HK-2 (cell line): ENCODE measurements around the gene SLC9A5.

Source experiments
- DNase-seq: peaks from one replicate; pipeline ENCODE4 v3.0.0-alpha.2; 2018; ENCODE audit not compliant: unreplicated experiment

SLC9A5 gene

DNA sequence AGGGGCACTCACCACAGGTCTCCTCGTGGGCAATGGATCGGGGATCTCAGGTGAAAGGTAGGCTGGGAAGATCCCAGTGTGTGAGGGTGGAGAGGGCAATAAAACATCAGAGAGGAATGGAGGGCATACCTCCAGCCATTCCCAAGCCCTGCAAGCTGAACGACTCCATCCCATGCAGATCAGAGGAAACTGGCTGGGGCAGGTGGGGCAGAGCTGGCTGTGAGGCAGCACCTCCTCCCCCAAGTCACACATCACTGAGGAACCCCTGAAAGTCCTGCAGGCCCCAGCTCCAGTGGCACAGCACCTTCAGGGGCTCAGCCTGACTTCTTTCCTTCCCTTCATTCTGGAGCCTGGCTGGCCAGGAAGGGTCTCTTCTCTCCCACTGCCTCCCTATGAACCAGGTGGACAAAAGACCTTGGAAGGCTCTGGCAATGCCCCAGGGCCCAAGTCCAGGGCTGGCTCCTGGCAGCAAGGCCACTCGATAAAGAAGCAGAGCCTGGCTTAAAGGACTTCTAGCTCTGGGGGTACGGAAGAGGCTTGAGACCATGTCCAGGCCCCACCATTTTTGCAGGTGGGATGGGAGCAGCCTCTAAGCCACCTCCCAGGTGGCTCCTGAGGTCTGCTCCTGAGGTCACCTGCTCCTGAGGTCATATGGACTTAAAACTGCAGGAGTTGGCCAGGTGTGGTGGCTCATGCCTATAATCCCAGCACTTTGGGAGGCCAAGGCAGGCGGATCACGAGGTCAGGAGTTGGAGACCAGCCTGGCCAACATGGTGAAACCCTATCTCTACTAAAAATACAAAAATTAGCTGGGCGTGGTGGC is 35.4 kb upstream of the SLC9A5 start:
- no peak for DNase-seq

GRCh38 chr16:67215706-67216105 is 33.1 kb upstream of the SLC9A5 start:
- no peak for DNase-seq

- no peak for DNase-seq
These were observed 31.9 kb upstream of the SLC9A5 start for GRCh38 chr16:67216612-67217490.

- no peak for DNase-seq
These were observed 24.8 kb upstream of the SLC9A5 start for GRCh38 chr16:67223992-67224391.

DNA sequence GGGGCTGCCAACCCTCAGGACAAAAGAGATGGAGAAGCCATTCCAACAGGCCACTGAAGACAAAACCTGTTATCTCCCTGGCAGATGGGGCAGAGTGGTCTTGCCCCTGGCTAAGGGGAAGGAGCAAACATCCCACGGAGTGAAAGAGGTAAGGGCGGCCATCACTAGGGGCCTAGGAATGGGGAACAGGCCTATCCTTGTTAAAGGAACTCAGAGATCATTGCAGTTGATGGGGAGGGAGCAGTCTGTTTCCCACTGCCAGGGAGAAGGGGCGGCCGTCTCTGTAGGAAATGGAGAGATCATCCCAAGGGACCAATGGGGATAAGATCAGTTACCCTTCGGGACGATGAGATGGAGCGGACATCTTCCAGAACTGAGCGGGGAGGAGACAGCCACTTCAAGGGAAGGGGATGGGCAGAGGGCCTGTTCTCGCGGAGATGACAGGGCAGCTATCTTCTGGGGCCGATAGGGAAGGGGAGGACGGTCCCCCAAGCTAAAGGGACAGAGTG is 22.4 kb upstream of the SLC9A5 start:
- DNase-seq = no peak

DNA sequence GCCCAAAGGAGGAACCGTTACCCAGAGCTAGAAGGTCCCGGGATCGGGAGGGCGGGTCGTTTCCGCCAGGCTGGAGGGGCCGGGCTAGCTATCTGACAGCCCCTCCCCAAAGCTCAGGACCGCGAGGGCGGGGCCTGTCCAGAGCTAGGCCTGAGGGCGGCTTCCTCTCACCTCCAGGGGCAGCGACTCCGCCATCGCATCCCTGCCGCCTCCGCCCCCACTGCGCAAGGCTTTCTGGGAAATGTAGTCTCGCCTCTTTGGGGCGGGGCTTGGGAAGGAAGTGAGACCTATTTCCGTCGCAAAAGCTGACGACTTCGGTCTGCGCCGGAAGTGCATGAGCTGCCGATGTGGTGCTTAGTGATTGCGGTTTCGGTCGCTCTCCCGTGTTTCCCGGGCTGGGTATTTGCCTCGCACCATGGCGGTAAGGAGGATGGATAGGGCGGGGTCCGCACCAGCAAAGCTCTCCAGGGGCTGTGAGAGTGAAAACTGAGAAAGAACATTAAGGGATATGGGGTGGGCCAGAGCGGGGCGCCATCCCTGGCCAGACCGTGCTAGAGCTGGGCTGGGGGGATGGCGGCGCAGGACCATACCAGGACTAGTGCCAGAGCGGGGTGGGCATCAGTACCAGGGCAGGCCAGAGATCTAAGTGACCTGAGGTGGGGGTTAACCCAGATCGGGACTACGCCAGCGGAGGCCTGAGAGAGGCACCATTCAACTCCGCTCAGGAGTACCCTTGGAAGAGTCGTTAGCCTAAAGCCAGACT is 21.8 kb upstream of the SLC9A5 start, which contains the start of gene TMEM208:
TSS of gene TMEM208 (plus strand) at position 327 of the 763 bp plus-strand sequence. CDS start at position 416, 89 bp downstream.
- peak; percentile 99 for DNase-seq

- no peak for DNase-seq
These were observed 21.2 kb upstream of the SLC9A5 start for GRCh38 chr16:67227567-67227921.

DNA sequence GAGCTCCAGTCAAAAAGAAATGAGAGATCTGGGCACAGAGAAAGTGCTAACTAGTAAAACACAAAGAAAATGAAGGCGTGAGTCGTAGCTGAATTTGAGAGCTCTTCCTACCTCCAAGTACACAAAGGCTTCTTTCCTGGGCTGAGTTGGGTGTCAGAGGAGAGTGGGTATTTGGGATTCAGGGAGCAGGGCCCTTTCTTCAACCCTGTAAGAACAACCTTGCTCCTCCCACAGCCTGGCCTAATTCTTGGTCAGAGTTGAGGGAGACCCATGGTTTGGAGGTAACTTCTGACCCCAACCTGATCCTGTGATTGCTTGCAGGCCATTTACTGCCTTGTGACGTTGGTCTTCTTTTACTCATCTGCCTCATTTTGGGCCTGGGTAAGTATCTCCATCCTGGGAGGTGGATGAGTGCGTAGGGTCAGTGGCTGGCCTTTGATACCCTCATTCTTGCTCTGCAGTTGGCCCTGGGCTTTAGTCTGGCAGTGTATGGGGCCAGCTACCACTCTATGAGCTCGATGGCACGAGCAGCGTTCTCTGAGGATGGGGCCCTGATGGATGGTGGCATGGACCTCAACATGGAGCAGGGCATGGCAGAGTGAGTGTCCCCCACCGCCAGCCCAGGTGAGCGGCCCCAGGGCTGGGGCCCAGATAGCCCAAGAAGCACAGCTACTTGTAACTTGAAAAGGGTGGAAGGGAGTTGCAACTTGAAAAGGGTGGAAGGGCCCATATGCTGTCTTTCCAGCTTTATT is 20.6 kb upstream of the SLC9A5 start:
- no peak for DNase-seq

GRCh38 chr16:67228905-67229304 is 19.9 kb upstream of the SLC9A5 start:
- no peak for DNase-seq

DNA sequence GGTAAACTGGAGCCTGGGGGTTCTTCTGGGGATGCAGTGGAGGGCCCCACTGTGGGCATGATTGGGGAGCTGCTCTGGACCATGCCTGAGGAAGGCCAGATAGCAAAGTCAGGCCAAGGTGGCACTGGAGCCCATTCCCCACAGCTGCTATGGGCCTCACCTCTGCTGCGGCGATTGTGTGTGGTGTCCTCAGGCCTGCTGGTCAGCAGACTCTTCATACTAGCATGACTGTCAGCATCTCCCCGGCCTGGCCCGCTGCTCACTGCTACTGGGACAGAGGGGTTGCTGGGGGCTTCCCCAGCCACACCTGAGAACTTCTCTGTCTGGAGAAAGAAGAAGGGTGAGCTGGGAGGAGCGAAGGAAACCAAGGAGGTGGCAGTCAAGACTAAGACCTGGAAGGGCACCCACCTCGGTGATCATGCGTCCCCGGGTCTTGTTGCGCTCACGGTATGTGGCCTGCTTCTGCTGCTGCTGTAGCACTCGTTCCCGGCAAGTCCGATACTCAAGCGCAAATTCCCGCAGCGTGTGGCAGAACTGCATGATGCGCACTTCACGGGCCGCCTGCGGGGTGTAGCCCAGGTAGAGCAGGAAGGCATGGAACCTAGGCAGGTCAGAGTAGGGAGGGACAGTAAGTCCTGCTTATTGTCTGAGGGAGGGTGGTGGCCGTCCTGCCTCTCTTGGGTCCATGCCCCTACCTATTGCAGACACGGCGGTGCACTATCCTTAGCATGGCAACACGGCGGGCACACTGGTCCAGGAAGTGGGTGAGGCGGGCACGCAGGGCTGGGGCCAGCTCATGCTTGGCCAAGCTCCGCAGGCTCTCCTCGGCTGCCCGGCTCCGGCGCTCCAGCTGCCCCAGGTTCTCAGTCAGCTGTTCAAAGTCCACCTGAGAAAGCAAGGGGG is 18.6 kb upstream of the SLC9A5 start:
- DNase-seq = no peak

- peak; percentile 3 for DNase-seq
These were observed 17.7 kb upstream of the SLC9A5 start for GRCh38 chr16:67230809-67231660.

- no peak for DNase-seq
These were observed 15.2 kb upstream of the SLC9A5 start for GRCh38 chr16:67233596-67233995.

DNA sequence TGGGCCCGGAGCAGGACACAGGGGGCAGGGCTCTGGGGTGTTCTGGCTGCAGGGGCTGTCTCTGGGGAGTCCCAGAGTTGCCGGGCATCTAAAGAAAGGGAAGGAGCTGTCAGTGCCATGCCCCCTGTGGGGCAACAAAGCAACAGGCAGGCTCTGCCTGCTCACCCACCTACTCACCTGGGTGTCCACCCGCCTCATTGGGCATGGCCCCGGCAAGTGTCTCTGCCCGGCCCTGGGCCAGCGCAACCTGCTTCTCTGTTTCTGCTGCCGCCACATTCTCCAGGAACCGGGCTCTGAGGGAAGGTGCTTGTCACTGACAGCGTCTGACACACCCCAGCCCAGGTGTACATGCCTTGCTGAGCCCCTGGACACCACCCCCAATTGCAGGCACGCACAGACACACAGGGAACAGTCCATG is 14.6 kb upstream of the SLC9A5 start:
- no peak for DNase-seq

GRCh38 chr16:67235816-67236562 is 12.8 kb upstream of the SLC9A5 start:
- DNase-seq = no peak

- peak; percentile 59 for DNase-seq
These were observed 12.0 kb upstream of the SLC9A5 start for GRCh38 chr16:67236563-67237395.

DNA sequence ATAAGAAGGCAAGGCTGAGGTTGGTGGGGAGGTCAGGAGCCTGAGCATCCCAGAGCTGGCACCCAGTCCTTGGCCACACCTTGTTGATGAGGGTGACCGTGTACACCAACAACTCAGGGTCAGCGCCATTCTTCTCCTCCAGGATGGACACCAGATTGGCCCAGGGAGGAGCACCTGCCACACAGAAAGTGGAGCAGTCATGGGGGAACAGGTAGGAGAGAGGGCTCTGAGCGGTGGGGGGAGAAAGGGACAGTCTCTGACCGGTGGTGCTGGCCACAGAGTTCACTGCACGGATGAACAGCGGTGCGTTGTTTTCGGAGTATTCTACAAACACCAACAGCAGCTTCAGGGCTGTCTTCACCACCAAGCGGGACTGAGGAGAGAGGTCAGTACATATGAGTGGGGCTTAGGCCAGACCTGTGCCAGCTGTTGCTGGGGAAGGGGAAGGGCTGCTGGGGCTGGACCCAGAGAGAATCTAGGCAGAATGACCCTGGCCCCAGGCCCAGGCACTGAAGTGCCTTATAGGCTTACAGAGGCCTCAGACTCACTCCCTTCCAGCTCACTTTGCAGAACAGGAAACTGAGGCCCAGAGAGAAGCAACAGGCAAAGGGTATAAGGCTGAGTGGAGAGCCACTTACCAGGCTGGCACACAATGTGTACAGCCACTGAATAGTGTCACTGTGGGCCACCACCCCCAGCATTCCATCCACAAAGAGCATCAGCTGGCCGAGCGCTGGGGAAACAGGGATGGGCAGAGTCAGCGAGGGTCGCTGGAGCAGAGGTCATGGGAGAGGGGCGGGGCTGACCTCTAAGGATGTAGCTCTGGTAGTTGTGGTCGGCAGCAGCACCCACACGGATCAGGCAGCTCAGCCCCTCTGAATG is 11.1 kb upstream of the SLC9A5 start:
- DNase-seq = no peak

DNA sequence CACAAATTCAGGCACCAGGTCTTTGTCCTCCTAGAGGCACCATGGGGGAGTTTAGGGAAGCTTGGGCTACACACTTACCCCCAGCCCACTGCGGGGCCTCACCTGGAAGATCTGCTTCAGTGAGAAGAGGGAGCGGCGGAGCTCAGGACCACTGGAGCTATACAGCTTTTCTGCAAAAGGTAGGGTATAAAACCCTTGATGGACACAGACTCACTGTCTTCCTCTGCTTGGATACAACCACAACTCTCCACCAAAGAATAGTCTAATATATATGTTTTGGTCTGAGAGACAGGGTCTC is 10.6 kb upstream of the SLC9A5 start:
- no peak for DNase-seq
